Transverse colon (tissue), 4 donors: ENCODE results near the gene ABCB6. TPM values are rescaled to one million over a fixed set of nuclear protein-coding genes. Genes with fewer than 3 reads are reported as not detected.

Source experiments
- DNase-seq: peaks from one replicate; pipeline ENCODE4 v3.0.0-alpha.2; 2019
- H3K27ac ChIP-seq, 4 donors: fragments of 200-600 bp; sonication (generic); 2 replicates each; pipeline ENCODE4 v1.5.1; 2016 to 2018; ENCODE audit warnings: inconsistent platforms in 4 of 4
- H3K27me3 ChIP-seq: fragments of 200-600 bp; sonication (generic); 2 replicates; pipeline ENCODE4 v1.5.1; 2017; ENCODE audit warnings: inconsistent platforms
- H3K36me3 ChIP-seq, 4 donors: fragments of 200-600 bp; sonication (generic); 2 replicates each; pipeline ENCODE4 v1.5.1; 2017 to 2019; ENCODE audit warnings: inconsistent platforms in 4 of 4
- H3K4me1 ChIP-seq, 4 donors: fragments of 200-600 bp; sonication (generic); 2 replicates each; pipeline ENCODE4 v1.5.1; 2017 to 2020; ENCODE audit warnings: inconsistent platforms in 4 of 4
- H3K4me3 ChIP-seq, 4 donors: fragments of 200-600 bp; sonication (generic); 1 replicate in 1 of 4; 2 replicates in 3 of 4; pipeline versions ENCODE4 v1.5.1 to v1.6.1; 2017 to 2019; ENCODE audit warnings: inconsistent platforms in 4 of 4
- H3K9me3 ChIP-seq, 2 donors: fragments of 200-600 bp; sonication (generic); 2 replicates each; pipeline ENCODE4 v1.5.1; 2017 to 2019; ENCODE audit warnings: inconsistent platforms in 2 of 2
- EP300 ChIP-seq: sonication (generic); formaldehyde crosslinking; IDR thresholded peaks from one replicate; pipeline ENCODE4 v1.6.1; 2017; ENCODE audit warnings: antibody characterized with exemption, low read depth
- POLR2A ChIP-seq: fragments of 450-650 bp; IDR thresholded peaks from one replicate; pipeline ENCODE4 v1.6.1; 2016; ENCODE audit warnings: antibody characterized with exemption, mild to moderate bottlenecking, moderate library complexity
- POLR2AphosphoS5 ChIP-seq, 3 donors: sonication (generic); formaldehyde crosslinking; IDR thresholded peaks; one replicate each; pipeline ENCODE4 v1.6.1; 2016; ENCODE audit warnings: antibody characterized with exemption in 3 of 3
- WGBS, 2 donors: methylation state at CpG; one replicate each; pipeline ENCODE4 v1.1.5; 2018; ENCODE audit warnings: low coverage in 1 of 2; 5-methylcytosine and 5-hydroxymethylcytosine counted together
- in situ Hi-C, 4 donors: fragments of 200-750 bp; cut with MboI; loops; one replicate each; pipeline versions ENCODE4 v1.15.0 to v1.15.1; 2017; ENCODE audit warnings: low sequenced_read_pairs in 3 of 4, low pct_ligation_motif_present in 1 of 4, low pct_unique_long_range_greater_than_20kb in 1 of 4
- intact Hi-C: fragments of 100-400 bp; cut with DNase I; formaldehyde crosslinking; loops from one replicate; pipeline ENCODE4 v1.15.1; 2023; ENCODE audit warnings: low total_unique reads
- total RNA-seq, 4 donors: library from RNA; depleted of rRNA; stranded (reverse); fragments of >200 nt; gene quantifications; one replicate each; pipeline ENCODE4 v1.1.0, GENCODE V29; 2016
- TF ChIP-seq, protein P1 (sequence below), 5 experiments: fragments of 200-600 bp in 3 of 5; fragments of 450-650 bp in 2 of 5; sonication (generic) in 3 of 5; IDR thresholded peaks; 1 replicate in 2 of 5; 2 replicates in 3 of 5; pipeline ENCODE4 v1.5.1; 2016 to 2017; ENCODE audit warnings: antibody characterized with exemption in 5 of 5, inconsistent platforms in 3 of 5, mild to moderate bottlenecking in 2 of 5, moderate library complexity in 1 of 5

The ABCB6 gene
- total RNA-seq, 4 donors from 2014 or later = 3.4 to 28.7 (median 20.4) TPM

DNA sequence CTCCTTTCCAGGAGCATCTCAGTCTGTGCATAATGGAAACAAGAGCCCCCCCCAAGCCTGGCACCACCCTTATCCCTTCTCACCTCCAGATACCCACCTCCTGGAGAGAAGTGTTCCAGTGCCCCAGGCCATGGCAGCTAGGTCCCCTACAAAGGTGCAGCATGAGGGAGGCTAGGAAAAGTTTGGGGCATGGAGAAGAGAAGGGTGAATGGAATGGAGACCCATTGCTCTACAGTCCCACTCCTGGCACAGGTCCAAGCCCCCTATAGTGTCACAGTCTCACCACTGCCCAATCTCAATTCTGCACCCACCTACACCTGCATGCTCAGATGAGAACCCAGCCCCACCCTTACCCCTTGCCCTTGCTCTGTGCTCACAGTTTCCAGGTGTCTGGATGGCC lies 49.8 kb downstream of the ABCB6 start:
- intact Hi-C loops = loop anchor here (10.0 kb wide), 1 partner anchor 56 kb away; the partner anchor contains the start of genes ANKZF1 and ATG9A
- Histone ChIP-seq H3K27me3 (no peaks in the 10 kb centered on the region), H3K4me1 (peaks cover 0 to 18% (median 0%) of the 10 kb centered on the region in 4 donors), H3K36me3 (peaks cover 0 to 16% (median 3%) of the 10 kb centered on the region in 4 donors), H3K27ac (no peak overlapping the region), H3K4me3 (no peak overlapping the region), H3K9me3 (no peaks in the 10 kb centered on the region)
- TF ChIP-seq POLR2A = no peak
- no peak for TF ChIP-seq EP300
- no peak for DNase-seq
- in situ Hi-C loops = loop anchor here in 2 of 4 donors (10.0 to 25.0 kb wide), 2 partner anchors 46 to 118 kb away; partner anchors contain the start of genes ABCB6 (in 1 of the 2) and DNAJB2 (in 1 of the 2)

DNA sequence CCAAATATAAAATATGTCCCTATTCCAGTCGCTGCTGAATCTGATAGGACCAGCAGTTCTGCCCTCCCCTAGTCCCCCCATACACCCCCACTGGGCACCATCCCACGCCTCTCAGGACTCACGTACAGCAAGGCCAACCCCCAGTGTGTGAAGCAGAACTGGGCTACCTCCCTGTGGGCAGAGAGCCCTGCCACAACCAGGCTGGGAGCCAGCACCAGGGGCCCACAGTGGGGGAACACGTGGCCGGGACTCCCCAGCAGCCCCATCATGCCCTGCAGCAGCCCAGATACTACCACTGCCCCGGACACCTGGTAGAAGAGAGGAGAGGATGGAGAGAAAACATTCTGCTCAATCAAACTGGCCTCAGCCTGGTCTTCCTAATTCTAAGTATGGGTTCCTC lies 50.2 kb downstream of the ABCB6 start:
- TF ChIP-seq, protein P1, sequence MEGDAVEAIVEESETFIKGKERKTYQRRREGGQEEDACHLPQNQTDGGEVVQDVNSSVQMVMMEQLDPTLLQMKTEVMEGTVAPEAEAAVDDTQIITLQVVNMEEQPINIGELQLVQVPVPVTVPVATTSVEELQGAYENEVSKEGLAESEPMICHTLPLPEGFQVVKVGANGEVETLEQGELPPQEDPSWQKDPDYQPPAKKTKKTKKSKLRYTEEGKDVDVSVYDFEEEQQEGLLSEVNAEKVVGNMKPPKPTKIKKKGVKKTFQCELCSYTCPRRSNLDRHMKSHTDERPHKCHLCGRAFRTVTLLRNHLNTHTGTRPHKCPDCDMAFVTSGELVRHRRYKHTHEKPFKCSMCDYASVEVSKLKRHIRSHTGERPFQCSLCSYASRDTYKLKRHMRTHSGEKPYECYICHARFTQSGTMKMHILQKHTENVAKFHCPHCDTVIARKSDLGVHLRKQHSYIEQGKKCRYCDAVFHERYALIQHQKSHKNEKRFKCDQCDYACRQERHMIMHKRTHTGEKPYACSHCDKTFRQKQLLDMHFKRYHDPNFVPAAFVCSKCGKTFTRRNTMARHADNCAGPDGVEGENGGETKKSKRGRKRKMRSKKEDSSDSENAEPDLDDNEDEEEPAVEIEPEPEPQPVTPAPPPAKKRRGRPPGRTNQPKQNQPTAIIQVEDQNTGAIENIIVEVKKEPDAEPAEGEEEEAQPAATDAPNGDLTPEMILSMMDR (IDR thresholded peaks at IDR 0.05) = no peak
- no peak for TF ChIP-seq EP300
- no peak for TF ChIP-seq POLR2A
- no peak for TF ChIP-seq POLR2AphosphoS5 (IDR thresholded peaks at IDR 0.05)
- no peak overlapping the region for H3K27ac ChIP-seq
- no peak overlapping the region for H3K4me3 ChIP-seq
- 60 to 100% methylated on average over 1 to 4 of the region's 6 CpGs for WGBS, 2 donors
- no peaks in the 10 kb centered on the region for H3K9me3 ChIP-seq
- no peaks in the 10 kb centered on the region for H3K27me3 ChIP-seq
- intact Hi-C loops = loop anchor here (10.0 kb wide), 1 partner anchor 56 kb away; the partner anchor contains the start of genes ANKZF1 and ATG9A
- in situ Hi-C loops = loop anchor here in 2 of 4 donors (10.0 to 25.0 kb wide), 2 partner anchors 46 to 119 kb away; partner anchors contain the start of genes ABCB6 (in 1 of the 2) and DNAJB2 (in 1 of the 2)
- DNase-seq = no peak
- H3K36me3 ChIP-seq = peaks cover 0 to 12% (median 3%) of the 10 kb centered on the region in 4 donors
- H3K4me1 ChIP-seq = peaks cover 0 to 18% (median 0%) of the 10 kb centered on the region in 4 donors

DNA sequence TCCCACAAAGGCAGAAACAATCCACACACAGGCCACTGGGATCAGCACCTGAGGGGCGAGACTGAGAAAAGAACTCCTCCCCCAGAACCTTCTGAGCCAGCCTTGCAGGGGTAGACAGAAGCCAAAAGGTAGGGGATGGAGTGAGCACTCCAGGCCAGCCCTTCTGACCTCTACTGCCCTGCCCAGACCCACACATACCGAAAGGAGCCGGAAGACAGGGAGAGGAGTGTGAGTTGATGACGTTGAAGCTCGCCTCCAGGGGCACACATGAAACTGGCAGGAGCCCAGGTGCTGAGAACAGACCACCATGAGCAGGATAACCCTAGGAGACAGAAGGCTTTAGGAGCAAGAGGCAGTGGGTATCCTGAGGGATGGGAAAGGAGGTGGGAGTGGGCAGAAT lies 50.8 kb downstream of the ABCB6 start:
- 80 to 84% methylated on average over 1 to 5 of the region's 5 CpGs for WGBS, 2 donors
- Histone ChIP-seq H3K4me3 (no peak overlapping the region), H3K9me3 (no peaks in the 10 kb centered on the region), H3K27ac (no peak overlapping the region), H3K27me3 (no peaks in the 10 kb centered on the region), H3K4me1 (peaks cover 0 to 18% (median 0%) of the 10 kb centered on the region in 4 donors), H3K36me3 (peaks cover 0 to 7% (median 3%) of the 10 kb centered on the region in 4 donors)
- intact Hi-C loops (loop anchor here (10.0 kb wide), 1 partner anchor 57 kb away; the partner anchor contains the start of genes ANKZF1 and ATG9A), in situ Hi-C loops (loop anchor here in 2 of 4 donors (10.0 to 25.0 kb wide), 2 partner anchors 47 to 119 kb away; partner anchors contain the start of genes ABCB6 (in 1 of the 2) and DNAJB2 (in 1 of the 2))
- no peak for TF ChIP-seq EP300
- TF ChIP-seq, protein P1 (IDR thresholded peaks at IDR 0.05) = no peak
- no peak for TF ChIP-seq POLR2AphosphoS5 (IDR thresholded peaks at IDR 0.05)
- TF ChIP-seq POLR2A = no peak
- DNase-seq = no peak

DNA sequence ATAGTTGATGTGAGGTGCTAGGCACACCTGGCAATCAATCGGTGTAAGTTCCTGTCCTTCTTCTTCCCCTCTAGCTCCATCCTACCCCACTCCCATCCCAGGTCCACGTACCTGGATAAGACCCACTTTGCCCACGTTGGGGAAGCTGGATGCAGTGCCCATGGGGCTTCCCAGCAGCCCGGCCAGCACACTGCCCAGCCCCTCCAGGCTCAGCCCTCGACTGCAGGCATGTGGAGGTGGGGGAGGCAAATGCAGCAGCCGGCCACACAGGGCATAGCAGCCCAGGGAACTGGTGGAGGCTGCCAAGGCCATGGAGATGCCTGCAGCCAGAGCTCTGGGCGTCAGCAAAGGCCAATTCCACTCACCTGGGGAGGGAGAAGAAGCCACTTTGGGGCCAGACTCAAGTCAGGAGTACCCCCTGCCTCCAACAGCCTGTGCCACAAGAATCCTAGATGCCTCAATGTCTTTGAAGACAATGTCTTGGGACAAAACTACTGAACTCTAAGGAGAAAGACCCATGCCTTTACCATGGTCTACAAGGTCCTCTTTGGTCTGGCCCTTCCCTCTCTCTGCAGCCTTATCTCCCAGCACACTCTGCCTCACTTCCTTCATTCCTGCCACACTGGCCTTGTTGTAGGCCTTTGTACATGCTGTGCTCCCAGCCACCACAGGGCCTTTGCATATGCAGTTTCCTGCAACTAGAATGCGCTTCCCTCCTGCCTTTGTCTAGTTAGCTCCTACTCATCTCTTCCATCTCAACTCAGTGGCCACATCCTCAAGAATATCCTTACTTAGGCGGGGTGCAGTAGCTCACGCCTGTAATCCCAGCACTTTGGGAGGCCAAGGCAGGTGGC lies 53.5 kb downstream of the ABCB6 start:
- intact Hi-C loops = loop anchor here (10.0 kb wide), 1 partner anchor 60 kb away; the partner anchor contains the start of genes ANKZF1 and ATG9A
- H3K9me3 ChIP-seq = no peaks in the 10 kb centered on the region
- no peaks in the 10 kb centered on the region for H3K27me3 ChIP-seq
- H3K4me1 ChIP-seq = peaks cover 0 to 12% (median 3%) of the 10 kb centered on the region in 4 donors
- no peak overlapping the region for H3K27ac ChIP-seq
- DNase-seq = no peak
- TF ChIP-seq POLR2AphosphoS5 (IDR thresholded peaks at IDR 0.05) = no peak
- TF ChIP-seq, protein P1 (IDR thresholded peaks at IDR 0.05) = no peak
- no peak for TF ChIP-seq POLR2A
- no peak for TF ChIP-seq EP300
- in situ Hi-C loops = loop anchor here in 2 of 4 donors (10.0 to 25.0 kb wide), 2 partner anchors 50 to 122 kb away; partner anchors contain the start of genes ABCB6 (in 1 of the 2) and DNAJB2 (in 1 of the 2)
- WGBS, 2 donors = 90 to 100% methylated on average over 1 to 10 of the region's 10 CpGs
- H3K36me3 ChIP-seq = no peaks in the 10 kb centered on the region
- H3K4me3 ChIP-seq = no peak overlapping the region
